CD14-positive monocyte (primary cell): ENCODE data around the gene TMEM185B. TPM values are rescaled to one million over a fixed set of nuclear protein-coding genes. Genes with fewer than 3 reads are reported as not detected.

Source experiments
- DNase-seq, 3 donors: peaks; one replicate each; pipeline ENCODE4 v3.0.0-alpha.2; 2011 to 2022
- H2AFZ ChIP-seq: 2 replicates; pipeline ENCODE4 v1.6.0; 2012; ENCODE audit warnings: mild to moderate bottlenecking, low read depth, low read length, inconsistent platforms; ENCODE audit not compliant: insufficient read depth, poor library complexity, severe bottlenecking
- H3K27ac ChIP-seq, 2 donors: 1 replicate in 1 of 2; 2 replicates in 1 of 2; pipeline ENCODE4 v1.5.1; 2012 to 2013; ENCODE audit warnings: low read length in 2 of 2, control low read depth in 1 of 2, inconsistent platforms in 1 of 2, low read depth in 1 of 2, mild to moderate bottlenecking in 1 of 2
- H3K27me3 ChIP-seq, 2 donors: one replicate each; pipeline versions ENCODE4 v1.6.0 to v1.6.1; 2011 to 2013; ENCODE audit warnings: low read length in 2 of 2; ENCODE audit not compliant: control insufficient read depth in 2 of 2, insufficient read depth in 2 of 2
- H3K36me3 ChIP-seq, 2 donors: replicated peaks in 1 of 2; 1 replicate in 1 of 2; 2 replicates in 1 of 2; pipeline versions ENCODE4 v1.5.1 to v1.6.1; 2012 to 2013; ENCODE audit warnings: low read length in 2 of 2, control low read depth in 1 of 2, inconsistent platforms in 1 of 2, mild to moderate bottlenecking in 1 of 2; ENCODE audit not compliant: insufficient read depth in 2 of 2, control insufficient read depth in 1 of 2
- H3K4me1 ChIP-seq, 2 donors: 1 replicate in 1 of 2; 2 replicates in 1 of 2; pipeline versions ENCODE4 v1.5.1 to v1.6.1; 2012 to 2013; ENCODE audit warnings: low read length in 2 of 2, control low read depth in 1 of 2, inconsistent platforms in 1 of 2, mild to moderate bottlenecking in 1 of 2, moderate library complexity in 1 of 2; ENCODE audit not compliant: insufficient read depth in 2 of 2, control insufficient read depth in 1 of 2
- H3K4me2 ChIP-seq: replicated peaks from 2 replicates; pipeline ENCODE3; 2012; ENCODE audit warnings: low read length, moderate library complexity, mild to moderate bottlenecking; ENCODE audit not compliant: poor library complexity, severe bottlenecking; ENCODE audit errors: extremely low read depth
- H3K4me3 ChIP-seq, 3 experiments: fragments of 200-600 bp in 1 of 3; sonication (generic) in 1 of 3; replicated peaks in 1 of 3; 1 replicate in 2 of 3; 2 replicates in 1 of 3; pipeline ENCODE4 v1.5.1; 2011 to 2013; ENCODE audit warnings: low read length in 3 of 3, mild to moderate bottlenecking in 3 of 3, control low read depth in 2 of 3, low read depth in 2 of 3, inconsistent platforms in 1 of 3, moderate library complexity in 1 of 3
- H3K79me2 ChIP-seq: 2 replicates; pipeline ENCODE4 v1.6.0; 2012; ENCODE audit warnings: mild to moderate bottlenecking, control low read depth, inconsistent platforms, low read length, moderate library complexity; ENCODE audit not compliant: insufficient read depth
- H3K9ac ChIP-seq: 2 replicates; pipeline ENCODE4 v1.6.0; 2017; ENCODE audit warnings: low read length, mild to moderate bottlenecking; ENCODE audit not compliant: insufficient read depth, poor library complexity, severe bottlenecking
- H3K9me3 ChIP-seq, 2 donors: replicated peaks in 1 of 2; 1 replicate in 1 of 2; 2 replicates in 1 of 2; pipeline versions ENCODE4 v1.5.1 to v1.6.1; 2012 to 2013; ENCODE audit warnings: low read length in 2 of 2, control low read depth in 1 of 2; ENCODE audit not compliant: control insufficient read depth in 1 of 2, insufficient read depth in 1 of 2
- H4K20me1 ChIP-seq: 2 replicates; pipeline ENCODE4 v1.6.0; 2012; ENCODE audit warnings: mild to moderate bottlenecking, low read length, control low read depth, moderate library complexity; ENCODE audit not compliant: insufficient read depth
- H3K27ac Mint-ChIP-seq, 7 donors: one replicate each; pipeline ENCODE4 v1.8.0; 2020; ENCODE audit warnings: mild to moderate bottlenecking in 7 of 7, mixed read lengths in 7 of 7, moderate library complexity in 6 of 7, inconsistent platforms in 2 of 7
- H3K27me3 Mint-ChIP-seq, 3 donors: one replicate each; pipeline ENCODE4 v1.8.0; 2021 to 2022; ENCODE audit warnings: low read depth in 3 of 3, mild to moderate bottlenecking in 3 of 3, mixed read lengths in 3 of 3, moderate library complexity in 3 of 3, inconsistent platforms in 1 of 3
- H3K36me3 Mint-ChIP-seq, 2 donors: one replicate each; pipeline ENCODE4 v1.8.0; 2020; ENCODE audit warnings: mixed read lengths in 2 of 2, inconsistent platforms in 1 of 2, mild to moderate bottlenecking in 1 of 2
- H3K4me1 Mint-ChIP-seq: one replicate; pipeline ENCODE4 v1.8.0; 2020; ENCODE audit warnings: mild to moderate bottlenecking, mixed read lengths
- H3K4me3 Mint-ChIP-seq, 2 donors: one replicate each; pipeline ENCODE4 v1.8.0; 2020; ENCODE audit warnings: mild to moderate bottlenecking in 2 of 2, mixed read lengths in 2 of 2, moderate library complexity in 1 of 2
- H3K9me3 Mint-ChIP-seq, 7 donors: one replicate each; pipeline ENCODE4 v1.8.0; 2020 to 2022; ENCODE audit warnings: mixed read lengths in 7 of 7, mild to moderate bottlenecking in 6 of 7, moderate library complexity in 6 of 7, inconsistent platforms in 2 of 7
- CTCF ChIP-seq: fragments of 200-600 bp; IDR thresholded peaks from one replicate; pipeline ENCODE4 v1.8.0; 2022; ENCODE audit warnings: antibody characterized with exemption, mild to moderate bottlenecking
- WGBS: methylation state at CpG from one replicate; pipeline ENCODE4 v1.1.5; 2013; ENCODE audit warnings: missing lambda C conversion rate; ENCODE audit not compliant: insufficient coverage; 5-methylcytosine and 5-hydroxymethylcytosine counted together
- intact Hi-C, 2 donors: fragments of 100-400 bp; cut with micrococcal nuclease; formaldehyde crosslinking; loops; one replicate each; pipeline versions ENCODE4 v1.15.0 to v1.15.1; 2023
- polyA plus RNA-seq, 3 donors: library from polyadenylated mRNA; depleted of rRNA in 1 of 3; unstranded in 2 of 3; stranded (reverse) in 1 of 3; fragments of 300-500 nt in 2 of 3; fragments of >200 nt in 1 of 3; fragmentation: Illumina TruSeq in 2 of 3; gene quantifications; 1 replicate in 2 of 3; 2 replicates in 1 of 3; pipeline ENCODE4 v1.2.3, GENCODE V29; 2012 to 2021

TMEM185B gene
- polyA plus RNA-seq, 3 donors: 9.7 to 20.4 (median 18.1) TPM

- Mint-ChIP-seq H3K27ac (no peak overlapping the region), H3K36me3 (peaks cover 0 to 8% of the 10 kb centered on the region in 2 donors), H3K4me3 (no peak overlapping the region), H3K4me1 (peaks cover 31% of the 10 kb centered on the region), H3K27me3 (peaks cover 11 to 19% (median 15%) of the 10 kb centered on the region in 3 donors), H3K9me3 (peaks cover 0 to 2% (median 0%) of the 10 kb centered on the region in 7 donors)
- no peaks in the 10 kb centered on the region for H4K20me1 ChIP-seq
- no peak overlapping the region for H2AFZ ChIP-seq
- H3K9ac ChIP-seq: no peak overlapping the region
- no peak overlapping the region for H3K27ac ChIP-seq
- H3K9me3 ChIP-seq: no peaks in the 10 kb centered on the region
- H3K4me2 ChIP-seq: no peak overlapping the region
- no peak for TF ChIP-seq CTCF
- no peaks in the 10 kb centered on the region for H3K36me3 ChIP-seq
- intact Hi-C loops: loop anchor here in 1 of 2 donors (10.0 kb wide), 1 partner anchor 85 kb away; no protein-coding TSS in a partner anchor
- H3K4me1 ChIP-seq: peaks cover 14 to 19% of the 10 kb centered on the region in 2 donors
- H3K4me3 ChIP-seq: no peak overlapping the region
- no peaks in the 10 kb centered on the region for H3K79me2 ChIP-seq
- whole genome bisulfite sequencing: 86% methylated on average over 2 of the region's 10 CpGs
- no peak for DNase-seq
- no peaks in the 10 kb centered on the region for H3K27me3 ChIP-seq
These were observed 6.1 kb upstream of the TMEM185B start for GRCh38 chr2:120229341-120229740.

- Mint-ChIP-seq H3K4me3 (peak overlapping the region in 1 of 2 donors; percentile 24), H3K27ac (no peak overlapping the region), H3K36me3 (peaks cover 0 to 8% of the 10 kb centered on the region in 2 donors), H3K4me1 (peaks cover 39% of the 10 kb centered on the region), H3K9me3 (peaks cover 0 to 3% (median 0%) of the 10 kb centered on the region in 7 donors), H3K27me3 (peaks cover 15 to 21% (median 20%) of the 10 kb centered on the region in 3 donors)
- intact Hi-C loops: loop anchor here in 1 of 2 donors (10.0 kb wide), 1 partner anchor 86 kb away; no protein-coding TSS in a partner anchor
- 40% methylated on average over 1 of the region's 5 CpGs for WGBS
- no peak for TF ChIP-seq CTCF
- Histone ChIP-seq H3K79me2 (no peaks in the 10 kb centered on the region), H4K20me1 (no peaks in the 10 kb centered on the region), H3K4me1 (peaks cover 20 to 26% of the 10 kb centered on the region in 2 donors), H3K4me2 (no peak overlapping the region), H3K27me3 (peaks cover 0 to 5% of the 10 kb centered on the region in 2 donors), H3K36me3 (no peaks in the 10 kb centered on the region), H3K9me3 (no peaks in the 10 kb centered on the region), H2AFZ (no peak overlapping the region), H3K9ac (no peak overlapping the region), H3K27ac (no peak overlapping the region), H3K4me3 (no peak overlapping the region)
- no peak for DNase-seq
These were observed 5.3 kb upstream of the TMEM185B start for GRCh38 chr2:120228503-120228902.
